IPS-18a (cell line): ENCODE results near the gene GDF11.

Source experiments
- H3K27ac ChIP-seq: one replicate; pipeline ENCODE4 v1.5.1; 2013; ENCODE audit warnings: low read length
- H3K27me3 ChIP-seq: one replicate; pipeline ENCODE4 v1.6.1; 2013; ENCODE audit warnings: mild to moderate bottlenecking, low read length; ENCODE audit not compliant: control insufficient read depth, insufficient read depth
- H3K36me3 ChIP-seq: one replicate; pipeline ENCODE4 v1.6.1; 2013; ENCODE audit warnings: low read depth, low read length; ENCODE audit not compliant: control insufficient read depth
- H3K4me1 ChIP-seq: one replicate; pipeline ENCODE4 v1.6.1; 2013; ENCODE audit warnings: low read depth, low read length; ENCODE audit not compliant: control insufficient read depth
- H3K4me3 ChIP-seq: one replicate; pipeline ENCODE4 v1.5.1; 2013; ENCODE audit warnings: low read length
- H3K9ac ChIP-seq: one replicate; pipeline ENCODE4 v1.6.1; 2013; ENCODE audit warnings: mild to moderate bottlenecking, low read length, moderate library complexity
- H3K9me3 ChIP-seq: one replicate; pipeline ENCODE4 v1.6.1; 2013; ENCODE audit warnings: low read depth, low read length; ENCODE audit not compliant: control insufficient read depth

Gene GDF11

DNA sequence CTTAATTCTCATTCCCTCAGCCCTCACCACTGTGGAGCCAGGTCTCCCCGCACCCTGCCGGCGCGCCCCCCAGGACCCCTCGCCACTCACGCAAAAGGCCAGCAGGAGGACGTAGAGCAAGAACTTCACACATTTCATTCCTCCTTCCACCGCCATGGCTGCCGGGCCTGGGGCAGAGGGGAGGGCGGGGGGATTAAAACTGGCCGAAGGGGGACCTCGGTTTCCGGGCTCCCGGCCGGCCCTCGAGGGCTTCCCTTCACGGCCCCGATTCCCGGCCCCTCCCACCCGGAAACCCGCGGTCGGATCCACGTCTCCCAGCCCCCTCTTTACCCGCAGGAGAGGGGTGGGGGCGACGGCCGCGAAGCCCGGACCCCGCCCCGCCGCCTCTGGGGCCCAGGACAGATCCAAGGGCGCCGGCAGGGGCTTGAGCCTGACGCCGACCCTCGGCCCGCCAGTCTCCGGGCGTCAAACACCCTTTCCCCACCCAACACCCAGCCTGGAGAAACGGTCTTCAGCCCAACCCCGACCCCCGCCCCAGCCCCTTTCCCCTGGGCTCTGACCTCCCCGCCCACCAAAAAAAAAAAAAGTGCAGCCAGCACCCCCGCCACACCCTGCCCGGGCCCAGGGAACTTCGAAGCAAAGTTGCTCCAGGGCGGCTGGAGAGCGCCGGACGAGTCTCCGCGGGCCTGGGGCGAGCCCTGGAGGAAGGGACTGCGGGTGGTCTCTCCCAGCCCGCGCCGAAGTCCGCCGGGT, 14.6 kb upstream of the GDF11 start:
- Histone ChIP-seq H3K9me3 (no peaks in the 10 kb centered on the region), H3K9ac (peak overlapping the region; percentile 87), H3K4me1 (peaks cover 20% of the 10 kb centered on the region), H3K4me3 (peak overlapping the region; percentile 83), H3K27ac (peak overlapping the region; percentile 32), H3K27me3 (no peaks in the 10 kb centered on the region), H3K36me3 (peaks cover 24% of the 10 kb centered on the region)

DNA sequence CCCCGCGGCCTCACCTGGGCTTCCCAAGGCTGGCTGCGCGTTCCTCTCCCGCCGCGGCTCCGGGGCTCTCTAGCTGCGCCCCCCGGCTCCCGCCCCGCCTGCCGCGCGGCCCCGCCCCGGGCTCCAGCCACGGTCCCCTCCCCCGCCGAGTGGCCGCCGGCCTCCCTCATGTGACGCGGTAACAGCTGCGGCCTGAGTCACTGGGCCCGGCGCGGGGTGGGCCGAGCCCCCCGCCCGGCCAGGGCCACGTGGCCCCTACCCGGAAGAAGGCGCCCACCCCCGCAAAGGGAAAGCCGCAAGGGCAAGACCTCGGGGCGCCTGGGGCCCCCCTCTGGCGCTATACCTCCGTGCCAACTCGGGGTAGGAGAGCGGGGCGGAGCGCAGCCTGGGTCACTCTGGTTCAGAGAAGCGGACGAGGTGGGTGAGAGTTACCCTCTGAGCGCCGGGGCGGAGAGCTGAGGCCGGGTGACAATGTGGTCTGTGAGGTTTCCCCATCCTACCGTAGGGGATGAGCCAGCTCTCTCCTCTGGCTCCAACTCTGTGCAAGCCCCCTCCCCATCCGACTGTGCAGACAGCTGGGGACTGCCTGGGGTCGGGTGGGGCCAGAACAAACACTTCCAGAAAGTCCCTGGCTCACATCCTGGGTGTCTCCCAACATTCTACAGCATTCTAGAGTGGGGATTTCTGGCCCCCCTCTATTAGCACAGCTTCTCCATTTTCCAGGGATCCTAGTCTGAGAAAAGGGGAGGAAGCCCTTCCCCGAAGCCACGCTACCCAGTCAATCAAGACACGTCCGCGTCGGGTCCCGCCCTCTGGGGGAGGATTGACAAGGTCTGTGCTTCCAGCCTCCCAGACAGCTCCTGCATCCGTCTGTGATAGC, 13.7 kb upstream of the GDF11 start, which contains the start of gene CD63:
Gene CD63 (minus strand): TSS at position 71 of the 880 bp plus-strand sequence. CDS start 668 bp downstream, outside the sequence.
- Histone ChIP-seq H3K9ac (peak within 1 kb of the TSS; percentile 87), H3K9me3 (no peaks in the 10 kb centered on the region), H3K36me3 (peaks cover 19% of the 10 kb centered on the region), H3K27ac (peak within 1 kb of the TSS; percentile 72), H3K27me3 (no peaks in the 10 kb centered on the region), H3K4me1 (peaks cover 20% of the 10 kb centered on the region), H3K4me3 (peak within 1 kb of the TSS; percentile 83)

DNA sequence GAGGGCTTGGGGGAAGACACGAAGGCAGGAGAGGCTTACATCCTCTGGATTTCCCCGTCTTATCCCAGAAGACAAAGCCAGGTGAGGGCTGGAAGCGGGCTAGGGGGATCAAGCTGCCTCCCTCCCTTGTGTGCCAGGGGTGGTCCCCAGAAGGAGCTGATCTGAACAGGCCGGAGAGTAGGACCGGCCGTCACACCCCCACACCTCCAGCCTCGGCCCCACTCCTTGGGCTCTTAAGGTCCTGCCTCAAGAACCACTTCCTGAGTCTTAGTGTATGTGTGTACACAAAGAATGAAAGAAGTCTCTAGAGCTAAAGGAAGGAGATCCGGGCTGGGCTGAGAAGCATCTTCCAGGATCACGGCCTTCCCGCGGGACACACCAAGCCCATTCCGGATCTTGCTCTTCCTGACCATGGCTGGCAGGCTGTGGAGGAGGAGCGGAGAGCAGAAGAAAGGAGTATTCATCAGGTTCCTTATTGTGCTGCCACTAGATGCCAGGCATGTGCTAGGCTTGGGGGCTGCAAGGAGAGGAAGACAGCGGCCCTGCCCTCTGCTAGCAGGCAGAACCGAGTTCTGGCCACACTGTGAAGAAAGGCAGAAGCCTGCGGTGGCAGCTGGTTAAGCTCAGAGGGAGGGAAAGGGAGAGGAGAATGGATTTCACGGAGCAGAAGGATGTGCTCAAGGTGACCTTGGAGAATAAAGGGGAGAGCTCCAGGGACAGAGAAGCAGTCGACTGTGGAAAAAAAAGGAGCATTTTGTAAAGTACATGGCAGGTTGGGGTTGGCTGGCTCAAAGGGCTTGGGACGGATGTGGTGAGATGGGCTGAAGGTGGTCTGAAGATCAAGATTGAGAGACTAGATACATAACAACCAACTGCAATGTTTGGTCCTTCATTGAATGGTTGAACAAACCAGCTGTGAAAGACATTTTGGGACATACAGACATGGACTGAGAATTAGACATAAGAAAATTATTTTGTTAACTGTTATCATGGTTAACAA, 12.8 kb upstream of the GDF11 start:
- H3K9me3 ChIP-seq, result no peaks in the 10 kb centered on the region
- H3K4me1 ChIP-seq, result peaks cover 20% of the 10 kb centered on the region
- H3K9ac ChIP-seq, result peak overlapping the region; percentile 87
- H3K36me3 ChIP-seq, result peaks cover 16% of the 10 kb centered on the region
- no peaks in the 10 kb centered on the region for H3K27me3 ChIP-seq
- H3K27ac ChIP-seq, result peak overlapping the region; percentile 33
- H3K4me3 ChIP-seq, result peak overlapping the region; percentile 83

DNA sequence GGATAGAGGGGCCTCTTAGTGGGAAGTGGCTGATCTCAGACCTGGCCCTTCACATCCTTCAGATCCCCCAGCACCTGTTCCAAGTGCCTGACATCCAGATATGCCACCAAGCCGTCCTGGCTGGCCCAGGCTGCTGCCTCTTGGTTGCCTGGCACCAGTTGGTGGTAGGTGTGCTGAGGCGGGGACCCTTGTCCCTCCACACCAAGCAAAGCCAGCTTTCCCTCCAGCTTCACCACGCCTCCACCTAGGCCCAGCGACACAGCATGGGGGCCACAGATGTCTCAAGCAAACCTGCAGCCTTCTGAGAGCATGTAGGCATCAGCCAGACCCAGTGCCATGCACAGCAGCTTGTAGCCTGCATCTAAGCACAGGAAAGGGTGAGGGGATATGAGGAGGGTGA, 10.6 kb upstream of the GDF11 start:
- H3K9ac ChIP-seq, result no peak overlapping the region
- H3K4me1 ChIP-seq, result peaks cover 19% of the 10 kb centered on the region
- no peaks in the 10 kb centered on the region for H3K9me3 ChIP-seq
- no peak overlapping the region for H3K4me3 ChIP-seq
- no peak overlapping the region for H3K27ac ChIP-seq
- no peaks in the 10 kb centered on the region for H3K36me3 ChIP-seq
- no peaks in the 10 kb centered on the region for H3K27me3 ChIP-seq

DNA sequence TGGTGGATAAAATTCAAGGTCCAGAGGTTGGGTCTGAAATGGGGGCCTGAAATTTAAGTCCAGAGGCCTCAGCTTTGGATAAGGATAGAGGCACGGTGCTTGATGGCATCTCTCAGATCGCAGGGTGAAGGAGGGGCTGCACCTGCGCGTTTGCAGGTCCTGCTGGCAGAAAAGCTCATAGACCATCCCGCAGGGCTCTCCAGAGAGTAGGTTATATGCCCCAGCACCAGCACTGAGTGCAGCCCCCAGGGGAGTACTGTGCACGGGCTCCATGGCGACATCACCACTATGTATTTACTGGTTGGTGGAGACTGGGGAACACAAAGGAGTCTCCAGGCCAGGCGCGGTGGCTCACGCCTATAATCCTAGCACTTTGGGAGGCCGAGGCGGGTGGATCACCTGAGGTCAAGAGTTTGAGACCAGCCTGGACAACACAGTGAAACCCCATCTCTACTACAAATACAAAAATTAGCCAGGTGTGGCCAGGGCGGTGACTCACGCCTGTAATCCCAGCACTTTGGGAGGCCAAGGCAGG, 9.8 kb upstream of the GDF11 start:
- H3K27ac ChIP-seq, result no peak overlapping the region
- H3K4me1 ChIP-seq, result peaks cover 24% of the 10 kb centered on the region
- no peak overlapping the region for H3K4me3 ChIP-seq
- no peaks in the 10 kb centered on the region for H3K36me3 ChIP-seq
- H3K9me3 ChIP-seq, result no peaks in the 10 kb centered on the region
- H3K9ac ChIP-seq, result no peak overlapping the region
- H3K27me3 ChIP-seq, result no peaks in the 10 kb centered on the region

DNA sequence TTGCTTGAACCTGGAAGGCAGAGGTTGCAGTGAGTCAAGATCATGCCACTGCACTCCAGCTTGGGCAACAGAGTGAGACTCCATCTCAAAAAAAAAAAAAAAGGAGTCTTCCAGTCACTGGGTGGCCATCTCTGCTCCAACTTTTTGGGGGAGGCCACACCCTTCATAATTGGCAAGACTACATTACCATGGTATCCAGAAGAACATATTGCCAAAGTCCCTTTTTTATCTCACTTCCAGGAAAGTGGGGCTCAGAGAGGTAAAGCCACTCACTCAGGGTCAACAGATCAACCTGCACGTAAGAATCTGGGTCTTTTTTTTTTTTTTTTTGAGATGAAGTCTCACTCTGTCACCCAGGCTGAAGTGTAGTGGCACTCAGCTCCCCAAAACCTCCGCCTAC, 9.1 kb upstream of the GDF11 start:
- peaks cover 27% of the 10 kb centered on the region for H3K4me1 ChIP-seq
- H3K9ac ChIP-seq, result no peak overlapping the region
- H3K27me3 ChIP-seq, result no peaks in the 10 kb centered on the region
- no peaks in the 10 kb centered on the region for H3K36me3 ChIP-seq
- H3K27ac ChIP-seq, result no peak overlapping the region
- no peaks in the 10 kb centered on the region for H3K9me3 ChIP-seq
- H3K4me3 ChIP-seq, result no peak overlapping the region

DNA sequence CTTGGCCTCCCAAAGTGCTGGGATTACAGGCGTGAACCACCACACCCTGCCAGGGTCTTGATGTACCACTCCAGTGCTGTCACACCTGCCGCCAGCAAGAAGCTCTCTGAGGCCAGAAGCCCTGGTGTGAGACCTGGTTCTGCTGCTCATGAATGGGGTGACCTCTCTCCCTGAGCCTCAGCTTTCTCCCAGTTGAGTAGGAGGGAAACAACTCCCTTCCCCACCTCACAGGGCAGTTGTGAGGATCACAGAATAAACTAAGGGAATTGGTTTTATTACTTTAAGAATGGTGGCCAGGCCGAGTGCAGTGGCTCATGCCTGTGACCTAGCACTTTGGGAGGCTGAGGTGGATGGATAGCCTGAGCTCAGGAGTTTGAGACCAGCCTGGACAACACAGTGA, 8.3 kb upstream of the GDF11 start:
- Histone ChIP-seq H3K27me3 (no peaks in the 10 kb centered on the region), H3K36me3 (no peaks in the 10 kb centered on the region), H3K4me1 (peaks cover 27% of the 10 kb centered on the region), H3K9me3 (no peaks in the 10 kb centered on the region), H3K27ac (no peak overlapping the region), H3K9ac (no peak overlapping the region), H3K4me3 (no peak overlapping the region)

DNA sequence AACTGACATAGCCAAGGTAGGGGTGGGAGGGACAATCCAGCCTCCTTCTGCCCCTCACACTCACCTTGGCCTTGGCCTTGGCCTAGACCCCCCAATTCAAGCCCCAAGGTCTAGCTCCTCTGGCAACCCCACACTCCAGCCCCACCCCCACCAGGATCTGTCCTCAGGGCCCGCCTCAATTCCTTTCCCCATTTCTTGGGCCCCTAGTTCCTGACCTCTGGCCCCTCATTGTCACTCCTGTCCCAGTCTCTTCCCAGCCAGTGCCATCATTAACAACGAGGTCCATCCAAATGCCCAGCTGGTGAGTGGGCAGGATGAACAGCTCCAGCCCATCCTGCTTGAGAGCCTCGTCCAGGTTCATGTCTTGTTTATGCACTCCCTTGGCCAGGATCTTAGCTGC, 6.8 kb upstream of the GDF11 start:
- Histone ChIP-seq H3K9me3 (no peaks in the 10 kb centered on the region), H3K9ac (no peak overlapping the region)

DNA sequence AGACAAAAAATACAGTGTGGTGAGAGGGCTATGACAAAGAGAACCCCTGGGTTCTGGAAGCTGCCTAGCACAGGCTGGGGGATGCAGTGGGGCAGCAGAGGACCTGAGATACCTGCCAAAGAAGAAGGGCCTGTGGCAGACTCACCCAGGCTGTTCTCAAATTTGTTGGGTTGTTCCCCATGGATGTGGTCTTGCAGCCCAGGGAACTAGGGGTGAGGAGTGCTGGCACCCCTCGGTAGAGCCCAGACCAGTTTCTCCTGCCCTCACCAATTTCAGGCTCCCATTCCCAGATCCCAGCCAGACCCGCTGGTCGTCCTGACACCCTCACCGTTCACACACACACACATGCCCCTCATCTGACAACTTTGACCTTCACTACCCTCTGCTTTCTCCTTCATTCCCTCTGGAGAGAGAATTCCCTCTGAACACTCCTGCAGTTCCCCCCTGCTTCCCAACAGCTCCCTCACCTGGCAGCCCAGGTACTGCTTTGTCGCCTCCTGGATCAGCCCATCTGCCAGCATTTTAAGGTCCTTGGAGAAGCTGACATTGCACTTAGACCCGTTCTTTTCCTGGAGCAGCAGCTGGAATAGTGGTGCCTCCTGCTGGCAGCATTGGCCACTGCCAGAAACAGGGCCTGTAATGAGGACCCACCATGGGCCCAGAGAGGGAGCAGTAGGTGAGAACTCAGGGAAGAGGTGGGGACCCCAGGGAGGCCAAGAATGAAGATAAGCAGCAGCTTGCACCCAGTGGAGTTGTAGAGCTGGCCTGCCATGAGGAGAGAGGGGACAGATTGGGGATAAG, 5.9 kb upstream of the GDF11 start:
- Histone ChIP-seq H3K4me1 (peaks cover 20% of the 10 kb centered on the region), H3K4me3 (peak overlapping the region; percentile 79), H3K9me3 (no peaks in the 10 kb centered on the region), H3K36me3 (no peaks in the 10 kb centered on the region), H3K27me3 (no peaks in the 10 kb centered on the region), H3K9ac (no peak overlapping the region), H3K27ac (no peak overlapping the region)

More for the DNA sequence above, 6.8 kb upstream of the GDF11 start:
- Histone ChIP-seq H3K27me3 (no peaks in the 10 kb centered on the region), H3K4me3 (no peak overlapping the region), H3K4me1 (peaks cover 16% of the 10 kb centered on the region), H3K36me3 (no peaks in the 10 kb centered on the region), H3K27ac (no peak overlapping the region)

DNA sequence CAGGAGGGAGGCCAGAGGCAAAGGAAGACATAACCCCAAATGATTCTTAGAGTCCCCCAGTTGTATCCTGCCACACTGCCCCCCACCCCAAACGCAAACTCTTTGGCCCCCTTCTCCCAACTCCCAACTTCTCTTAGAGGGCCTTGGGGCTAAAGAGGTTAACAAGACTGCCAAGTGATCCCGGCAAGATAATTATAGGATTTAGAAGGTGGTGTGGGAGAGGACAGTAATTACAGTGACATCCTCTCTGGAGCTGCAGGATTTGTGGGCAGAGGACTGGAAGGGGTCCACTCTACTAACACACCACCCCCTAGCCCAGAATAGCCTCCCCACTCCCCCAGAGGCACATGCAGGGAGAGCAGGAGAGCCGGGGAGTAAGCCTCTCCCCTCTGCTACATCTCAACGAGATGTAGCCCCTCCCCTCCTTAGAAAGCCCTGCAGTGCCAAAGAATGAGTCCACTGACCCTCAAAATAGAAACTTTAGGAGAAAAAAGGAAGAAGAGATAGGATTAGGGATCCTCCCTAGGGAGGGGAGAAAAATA, 5.3 kb upstream of the GDF11 start:
- H3K9me3 ChIP-seq, result no peaks in the 10 kb centered on the region
- no peaks in the 10 kb centered on the region for H3K27me3 ChIP-seq
- H3K27ac ChIP-seq, result peak overlapping the region; percentile 28
- peaks cover 18% of the 10 kb centered on the region for H3K4me1 ChIP-seq
- H3K36me3 ChIP-seq, result no peaks in the 10 kb centered on the region
- peak overlapping the region; percentile 79 for H3K4me3 ChIP-seq
- peak overlapping the region; percentile 56 for H3K9ac ChIP-seq
